Measurements from ENCODE around the gene APBA2. TPM values are rescaled to one million over a fixed set of nuclear protein-coding genes. Genes with fewer than 3 reads are reported as not detected.

APBA2 gene
- total RNA-seq, 1 experiment from 2014 or later: not detected

DNA sequence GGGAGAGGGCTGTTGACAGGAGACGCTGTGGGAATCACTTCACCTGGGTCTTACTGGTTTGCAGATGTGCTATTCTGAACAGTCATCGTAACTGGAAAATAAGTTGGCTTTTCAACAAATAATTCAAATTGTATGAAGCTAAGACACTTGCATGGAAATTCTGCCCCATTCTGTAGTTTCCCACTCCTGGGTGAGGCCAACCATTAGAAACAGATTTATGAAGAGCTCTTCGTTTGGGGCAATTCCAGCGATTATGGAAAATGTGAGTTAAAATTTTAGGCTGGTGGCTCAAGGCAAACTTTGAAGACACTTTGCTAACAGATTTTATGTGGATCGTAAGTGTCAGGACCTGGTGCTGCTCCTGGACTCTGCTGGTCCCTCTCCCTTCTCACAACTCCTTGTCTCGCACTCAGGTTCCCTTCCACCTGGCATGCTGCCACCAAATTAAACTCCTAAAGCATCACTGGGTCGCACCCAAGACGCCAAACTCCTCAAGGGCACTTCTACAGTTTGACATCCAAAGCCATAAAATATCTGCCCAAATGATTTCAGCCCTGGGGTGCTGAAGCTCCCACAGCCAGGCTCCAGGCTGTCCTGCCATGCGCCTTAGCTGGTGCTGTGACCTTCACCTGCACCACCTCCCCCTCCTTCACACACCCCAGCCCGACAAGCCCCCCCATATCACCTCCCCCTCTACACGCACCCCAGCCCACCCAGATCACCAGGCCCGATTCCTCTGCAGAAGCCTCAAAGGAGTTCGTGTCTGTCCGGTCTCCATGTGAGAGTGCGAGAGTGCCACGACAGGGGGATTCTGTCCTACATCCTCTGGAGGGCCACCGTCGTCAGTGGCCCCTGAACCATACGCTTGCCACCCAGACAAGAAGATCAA lies 245.4 kb downstream of the APBA2 start:
- CTCF ChIA-PET: no interaction called here
- Histone ChIP-seq H3K4me1 (no peaks in the 10 kb centered on the region), H3K36me3 (ENCODE audit: control insufficient read depth, insufficient read depth, low read length) (no peaks in the 10 kb centered on the region), H3K9me3 (no peaks in the 10 kb centered on the region), H3K27me3 (replicated peaks; ENCODE audit: control insufficient read depth, insufficient read depth, low read length) (no peaks in the 10 kb centered on the region), H3K4me3 (ENCODE audit: low read depth, low read length) (no peak overlapping the region)
- Mint-ChIP-seq H3K4me1 (ENCODE audit: low read depth, unreplicated experiment) (no peaks in the 10 kb centered on the region), H3K4me3 (ENCODE audit: unreplicated experiment) (no peak overlapping the region), H3K9me3 (ENCODE audit: unreplicated experiment) (no peaks in the 10 kb centered on the region), H3K27me3 (ENCODE audit: insufficient read depth, unreplicated experiment) (peaks cover 4% of the 10 kb centered on the region), H3K36me3 (ENCODE audit: insufficient read depth, unreplicated experiment) (no peaks in the 10 kb centered on the region), H3K27ac (ENCODE audit: unreplicated experiment) (no peak overlapping the region)
- intact Hi-C loops (cut with micrococcal nuclease; ENCODE audit: unreplicated experiment): no loop called here
- no TSS peak for BruUV-seq (replicated peaks)
- POLR2A ChIA-PET: no interaction called here
- TF ChIP-seq, protein P1, sequence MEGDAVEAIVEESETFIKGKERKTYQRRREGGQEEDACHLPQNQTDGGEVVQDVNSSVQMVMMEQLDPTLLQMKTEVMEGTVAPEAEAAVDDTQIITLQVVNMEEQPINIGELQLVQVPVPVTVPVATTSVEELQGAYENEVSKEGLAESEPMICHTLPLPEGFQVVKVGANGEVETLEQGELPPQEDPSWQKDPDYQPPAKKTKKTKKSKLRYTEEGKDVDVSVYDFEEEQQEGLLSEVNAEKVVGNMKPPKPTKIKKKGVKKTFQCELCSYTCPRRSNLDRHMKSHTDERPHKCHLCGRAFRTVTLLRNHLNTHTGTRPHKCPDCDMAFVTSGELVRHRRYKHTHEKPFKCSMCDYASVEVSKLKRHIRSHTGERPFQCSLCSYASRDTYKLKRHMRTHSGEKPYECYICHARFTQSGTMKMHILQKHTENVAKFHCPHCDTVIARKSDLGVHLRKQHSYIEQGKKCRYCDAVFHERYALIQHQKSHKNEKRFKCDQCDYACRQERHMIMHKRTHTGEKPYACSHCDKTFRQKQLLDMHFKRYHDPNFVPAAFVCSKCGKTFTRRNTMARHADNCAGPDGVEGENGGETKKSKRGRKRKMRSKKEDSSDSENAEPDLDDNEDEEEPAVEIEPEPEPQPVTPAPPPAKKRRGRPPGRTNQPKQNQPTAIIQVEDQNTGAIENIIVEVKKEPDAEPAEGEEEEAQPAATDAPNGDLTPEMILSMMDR (IDR thresholded peaks at IDR 0.05; ENCODE audit: insufficient read depth in 1 of 2, low read depth in 1 of 2, low read length in 1 of 2, severe bottlenecking in 1 of 2, unreplicated experiment in 1 of 2): no peak
- no peak for DNase-seq

DNA sequence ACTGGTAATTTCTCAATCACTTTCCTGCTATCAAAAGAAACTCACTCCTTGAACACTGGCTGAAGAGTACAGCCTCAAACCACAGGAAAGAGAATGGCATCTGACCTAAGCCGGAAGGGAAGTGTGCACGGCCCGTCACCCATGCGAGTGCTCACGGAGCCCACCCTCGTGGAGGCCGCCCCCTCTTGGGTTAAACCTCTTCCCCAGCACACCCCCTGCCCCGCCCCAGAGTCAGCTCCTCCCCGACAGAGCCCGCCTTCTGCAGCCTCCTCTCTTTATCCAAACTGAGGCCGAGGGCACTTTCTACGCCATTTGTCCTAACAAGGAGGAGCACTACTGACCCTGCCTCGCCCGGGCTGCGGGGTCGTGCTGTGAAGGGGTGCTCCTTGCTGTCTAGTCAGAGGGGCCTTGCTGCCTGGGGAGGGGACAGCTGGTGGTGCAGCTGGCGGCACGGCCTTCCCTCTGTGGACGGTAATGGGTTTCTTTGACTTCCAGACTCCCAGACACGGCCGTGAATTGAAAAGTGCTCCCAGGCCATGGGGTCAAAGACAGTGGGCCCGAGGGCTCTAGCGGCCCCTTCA lies 246.2 kb downstream of the APBA2 start:
- no peak overlapping the region for H3K4me3 Mint-ChIP-seq (ENCODE audit: unreplicated experiment)
- intact Hi-C loops (cut with micrococcal nuclease; ENCODE audit: unreplicated experiment): no loop called here
- ChIA-PET POLR2A (no interaction called here), CTCF (no interaction called here)
- H3K4me1 Mint-ChIP-seq (ENCODE audit: low read depth, unreplicated experiment): no peaks in the 10 kb centered on the region
- Histone ChIP-seq H3K36me3 (ENCODE audit: control insufficient read depth, insufficient read depth, low read length) (no peaks in the 10 kb centered on the region), H3K27me3 (replicated peaks; ENCODE audit: control insufficient read depth, insufficient read depth, low read length) (no peaks in the 10 kb centered on the region), H3K4me3 (ENCODE audit: low read depth, low read length) (no peak overlapping the region), H3K9me3 (no peaks in the 10 kb centered on the region), H3K4me1 (no peaks in the 10 kb centered on the region)
- no peak for DNase-seq
- no peaks in the 10 kb centered on the region for H3K36me3 Mint-ChIP-seq (ENCODE audit: insufficient read depth, unreplicated experiment)
- peaks cover 4% of the 10 kb centered on the region for H3K27me3 Mint-ChIP-seq (ENCODE audit: insufficient read depth, unreplicated experiment)
- BruUV-seq (replicated peaks): no TSS peak
- TF ChIP-seq, protein P1 (IDR thresholded peaks at IDR 0.05; ENCODE audit: insufficient read depth in 1 of 2, low read depth in 1 of 2, low read length in 1 of 2, severe bottlenecking in 1 of 2, unreplicated experiment in 1 of 2): no peak
- no peak overlapping the region for H3K27ac Mint-ChIP-seq (ENCODE audit: unreplicated experiment)
- H3K9me3 Mint-ChIP-seq (ENCODE audit: unreplicated experiment): no peaks in the 10 kb centered on the region

DNA sequence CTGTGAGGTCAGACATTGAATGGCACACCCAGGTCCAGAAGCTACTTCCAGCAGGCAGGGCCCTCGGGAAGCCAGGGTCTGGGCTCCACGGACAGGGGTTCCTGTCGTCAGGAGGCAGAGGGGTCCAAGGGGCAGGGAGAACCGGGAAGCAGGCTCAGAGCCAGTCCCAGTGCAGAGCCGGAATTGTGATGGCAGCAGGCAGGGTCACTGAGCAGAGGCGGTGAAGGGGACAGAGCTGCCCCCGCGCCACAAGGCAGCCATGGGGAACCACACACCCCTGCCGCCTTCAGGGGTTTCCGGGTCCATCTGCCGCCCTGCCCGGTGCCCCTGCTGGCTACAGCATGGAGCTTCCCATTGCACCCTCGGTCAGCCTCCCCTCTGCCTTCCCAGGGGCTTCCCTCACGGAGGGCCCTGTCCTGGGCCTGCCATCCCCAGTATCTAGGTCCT lies 247.0 kb downstream of the APBA2 start:
- H3K9me3 ChIP-seq: no peaks in the 10 kb centered on the region
- H3K27me3 ChIP-seq (replicated peaks; ENCODE audit: control insufficient read depth, insufficient read depth, low read length): no peaks in the 10 kb centered on the region
- Mint-ChIP-seq H3K4me3 (ENCODE audit: unreplicated experiment) (no peak overlapping the region), H3K27me3 (ENCODE audit: insufficient read depth, unreplicated experiment) (peaks cover 4% of the 10 kb centered on the region), H3K36me3 (ENCODE audit: insufficient read depth, unreplicated experiment) (no peaks in the 10 kb centered on the region), H3K27ac (ENCODE audit: unreplicated experiment) (no peak overlapping the region), H3K4me1 (ENCODE audit: low read depth, unreplicated experiment) (no peaks in the 10 kb centered on the region), H3K9me3 (ENCODE audit: unreplicated experiment) (no peaks in the 10 kb centered on the region)
- TF ChIP-seq, protein P1 (IDR thresholded peaks at IDR 0.05; ENCODE audit: insufficient read depth in 1 of 2, low read depth in 1 of 2, low read length in 1 of 2, severe bottlenecking in 1 of 2, unreplicated experiment in 1 of 2): no peak
- H3K4me3 ChIP-seq (ENCODE audit: low read depth, low read length): no peak overlapping the region
- ChIA-PET CTCF (no interaction called here), POLR2A (no interaction called here)
- no peaks in the 10 kb centered on the region for H3K36me3 ChIP-seq (ENCODE audit: control insufficient read depth, insufficient read depth, low read length)
- intact Hi-C loops (cut with micrococcal nuclease; ENCODE audit: unreplicated experiment): no loop called here
- no peak for DNase-seq
- BruUV-seq (replicated peaks): no TSS peak
- no peaks in the 10 kb centered on the region for H3K4me1 ChIP-seq
